Left cardiac atrium (tissue), 4 donors: ENCODE measurements around the gene RASD2. TPM values are rescaled to one million over a fixed set of nuclear protein-coding genes. Genes with fewer than 3 reads are reported as not detected.
"Not testable (repeated sequence)": the region's sequence is repeated elsewhere in the genome, so short reads cannot be mapped to it uniquely, and the experiment has no call there.

Experiments used
- ATAC-seq, 2 donors: fragments of 200-7000 bp; cut with Tn5 transposase; one replicate each; pipeline ENCODE4 v1.9.1; 2020; ENCODE audit warnings: mild to moderate bottlenecking in 2 of 2, moderate library complexity in 2 of 2
- DNase-seq: peaks from one replicate; pipeline ENCODE4 v3.0.0-alpha.2; 2020
- intact Hi-C, 2 donors: fragments of 100-400 bp; cut with DNase I; formaldehyde crosslinking; loops; one replicate each; pipeline versions ENCODE4 v1.14.1 to v1.15.1; 2022 to 2023
- long read RNA-seq: library from polyadenylated mRNA; unstranded; transcript quantifications from one replicate; pipeline ENCODE4 v2.0.0, GENCODE V29; 2021
- total RNA-seq, 2 donors: library from RNA; stranded (reverse); fragmentation: NEBNext Ultra II Directional; extraction: Animal tissue kit (Norgen Biotek cat#: 25700); gene quantifications; one replicate each; pipeline ENCODE4 v1.2.1, GENCODE V29; 2021
- donor health status: DM: no; HTN: yes; CAD: no.
- donor health status: DM: no; HTN: yes; CAD: no; lungs with severe emphysema.
- donor health status: DM: yes; HTN: yes; CAD: no.
- donor health status: Dilated cardiomyopathy.

RASD2 gene, protein sequence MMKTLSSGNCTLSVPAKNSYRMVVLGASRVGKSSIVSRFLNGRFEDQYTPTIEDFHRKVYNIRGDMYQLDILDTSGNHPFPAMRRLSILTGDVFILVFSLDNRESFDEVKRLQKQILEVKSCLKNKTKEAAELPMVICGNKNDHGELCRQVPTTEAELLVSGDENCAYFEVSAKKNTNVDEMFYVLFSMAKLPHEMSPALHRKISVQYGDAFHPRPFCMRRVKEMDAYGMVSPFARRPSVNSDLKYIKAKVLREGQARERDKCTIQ
- 1 to 10 TPM; 2.7 to 4.0 TPM for total RNA-seq
- long read RNA-seq, partial matches to known transcripts, result 0 of 1 reads
- long read RNA-seq, other reads (novel, unspliced or antisense), result 1 of 1 reads

DNA sequence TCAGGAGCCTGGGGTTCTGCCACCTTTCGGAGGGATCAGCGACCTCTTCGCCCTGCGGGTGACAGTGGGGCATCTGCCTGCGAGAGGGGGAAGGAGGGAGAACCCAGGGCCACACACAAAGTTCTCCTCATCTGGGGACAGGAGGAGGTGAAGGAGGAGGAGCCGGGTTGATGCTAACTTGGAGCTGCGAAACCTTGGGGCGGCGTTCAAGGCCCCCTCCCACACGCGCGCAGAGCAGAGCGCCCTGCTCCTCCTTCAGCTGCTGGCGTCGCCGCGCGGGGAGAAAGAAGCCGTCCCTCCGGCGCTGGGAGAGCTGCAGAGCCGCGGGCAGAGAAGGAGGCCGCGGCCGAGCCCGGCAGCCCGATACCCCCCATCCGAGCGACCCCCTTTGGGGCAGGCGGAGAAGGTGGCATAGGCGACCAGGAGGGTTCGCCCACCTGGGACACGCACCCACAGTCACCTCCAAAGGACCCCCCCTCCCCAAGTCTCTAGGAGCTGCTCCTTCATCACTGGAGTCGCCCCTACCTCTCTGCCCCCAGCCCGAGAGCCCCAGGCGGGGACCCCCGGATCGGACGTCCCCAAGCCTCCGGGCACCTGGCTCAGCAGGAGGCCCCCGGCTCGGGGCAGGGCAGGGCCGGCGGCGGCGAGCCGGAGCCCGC lies at the start of gene RASD2:
Gene RASD2 (plus strand): TSS at position 237 of the 659 bp plus-strand sequence. CDS start 5,979 bp downstream, outside the sequence.
- ATAC-seq (peak; percentile 29 to 38), DNase-seq (peak; percentile 53)
- intact Hi-C loops, result no loop called here

DNA sequence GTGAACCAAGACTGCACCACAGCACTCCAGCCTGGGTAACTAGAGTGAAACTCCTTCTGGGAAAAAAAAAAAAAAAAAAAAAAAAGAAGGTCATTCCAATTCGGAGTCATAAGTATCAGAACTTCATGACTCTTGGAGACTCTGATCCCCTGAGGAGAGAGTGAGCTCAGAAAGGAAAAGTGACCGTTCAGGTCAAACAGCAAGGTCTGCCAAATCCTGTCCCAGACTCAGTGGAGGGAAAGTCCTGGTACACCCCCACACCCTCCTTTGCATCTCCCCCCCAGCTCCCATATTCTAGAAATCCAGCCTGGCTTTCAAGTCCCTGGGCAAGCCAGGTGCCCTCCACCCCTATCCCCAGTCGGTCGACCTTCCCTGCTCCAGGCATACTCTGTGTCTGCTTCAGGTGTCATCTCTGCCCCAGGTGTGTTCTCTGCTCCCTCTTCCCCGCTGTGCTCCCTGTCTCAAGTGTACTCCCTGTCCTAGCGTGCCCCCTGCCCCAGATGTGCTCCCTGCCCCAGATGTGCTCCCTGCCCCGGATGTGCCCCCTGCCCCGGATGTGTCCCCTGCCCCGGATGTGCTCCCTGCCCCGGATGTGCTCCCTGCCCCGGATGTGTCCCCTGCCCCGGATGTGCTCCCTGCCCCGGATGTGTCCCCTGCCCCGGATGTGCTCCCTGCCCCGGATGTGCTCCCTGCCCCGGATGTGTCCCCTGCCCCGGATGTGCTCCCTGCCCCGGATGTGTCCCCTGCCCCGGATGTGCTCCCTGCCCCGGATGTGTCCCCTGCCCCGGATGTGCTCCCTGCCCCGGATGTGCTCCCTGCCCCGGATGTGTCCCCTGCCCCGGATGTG lies 49.3 kb upstream of the RASD2 start:
- ATAC-seq, DNase-seq: not testable (repeated sequence)
- intact Hi-C loops, result loop anchor here in 1 of 2 donors (5.0 kb wide), 1 partner anchor 36 kb away; no protein-coding TSS in a partner anchor

DNA sequence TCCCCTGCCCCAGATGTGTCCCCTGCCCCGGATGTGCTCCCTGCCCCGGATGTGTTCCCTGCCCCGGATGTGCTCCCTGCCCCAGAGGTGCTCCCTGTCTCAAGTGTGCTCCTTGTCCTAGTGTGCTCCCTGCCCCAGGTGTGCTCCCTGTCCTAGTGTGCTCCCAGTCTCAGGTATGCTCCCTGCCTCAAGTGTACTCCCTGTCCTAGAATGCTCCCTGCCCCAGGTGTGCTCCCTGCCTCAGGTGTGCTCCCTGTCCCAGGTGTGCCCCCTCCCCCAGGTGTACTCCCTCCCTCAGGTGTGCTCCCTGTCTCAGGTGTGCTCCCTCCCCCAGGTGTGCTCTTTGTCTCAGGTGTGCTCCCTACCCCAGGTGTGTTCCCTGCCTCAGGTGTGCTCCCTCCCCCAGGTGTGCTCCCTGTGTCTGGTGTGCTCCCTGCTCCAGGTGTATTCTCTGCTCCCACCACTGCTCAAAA lies 48.7 kb upstream of the RASD2 start:
- intact Hi-C loops, result loop anchor here in 1 of 2 donors (5.0 kb wide), 1 partner anchor 35 kb away; no protein-coding TSS in a partner anchor
- ATAC-seq, result no peak

DNA sequence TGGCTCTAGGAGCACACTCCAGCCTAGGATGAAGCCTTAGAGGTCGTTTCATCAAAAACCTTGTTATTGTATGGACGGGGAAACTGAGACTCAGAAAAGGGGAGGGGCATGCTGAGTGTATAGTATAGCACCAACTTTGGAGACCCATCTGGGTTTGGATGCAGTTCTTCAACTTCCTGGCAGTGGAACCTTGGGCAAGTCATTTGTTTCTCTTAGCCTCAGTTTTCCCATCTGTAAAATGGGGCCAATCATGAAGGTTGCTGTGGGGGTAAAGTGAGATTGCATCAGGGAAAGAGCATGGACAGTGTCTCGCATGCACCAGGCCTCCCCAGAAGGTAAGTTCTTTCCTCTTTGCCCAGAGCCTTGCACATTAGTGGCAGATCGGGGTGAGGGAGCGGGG lies 47.6 kb upstream of the RASD2 start:
- ATAC-seq, result no peak
- intact Hi-C loops, result loop anchor here in 1 of 2 donors (5.0 kb wide), 1 partner anchor 34 kb away; no protein-coding TSS in a partner anchor
- DNase-seq, result no peak

More for the DNA sequence above, 48.7 kb upstream of the RASD2 start:
- no peak for DNase-seq

DNA sequence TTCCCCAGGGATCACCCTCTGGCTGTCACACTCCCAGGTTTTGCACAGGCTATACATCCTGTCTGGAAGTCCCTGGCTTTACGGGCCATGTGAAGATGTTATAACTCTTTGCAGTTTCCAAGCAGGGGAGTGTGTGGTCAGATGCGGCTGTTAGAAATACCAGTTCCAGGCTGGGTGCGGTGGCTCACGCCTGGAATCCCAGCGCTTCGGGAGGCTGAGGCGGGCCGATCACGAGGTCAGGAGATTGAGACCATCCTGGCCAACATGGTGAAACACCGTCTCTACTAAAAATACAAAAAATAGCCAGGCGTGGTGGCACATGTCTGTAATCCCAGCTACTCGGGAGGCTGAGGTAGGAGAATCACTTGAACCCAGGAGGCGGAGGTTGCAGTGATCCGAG lies 44.9 kb upstream of the RASD2 start:
- intact Hi-C loops, ATAC-seq, DNase-seq: not testable (repeated sequence)

DNA sequence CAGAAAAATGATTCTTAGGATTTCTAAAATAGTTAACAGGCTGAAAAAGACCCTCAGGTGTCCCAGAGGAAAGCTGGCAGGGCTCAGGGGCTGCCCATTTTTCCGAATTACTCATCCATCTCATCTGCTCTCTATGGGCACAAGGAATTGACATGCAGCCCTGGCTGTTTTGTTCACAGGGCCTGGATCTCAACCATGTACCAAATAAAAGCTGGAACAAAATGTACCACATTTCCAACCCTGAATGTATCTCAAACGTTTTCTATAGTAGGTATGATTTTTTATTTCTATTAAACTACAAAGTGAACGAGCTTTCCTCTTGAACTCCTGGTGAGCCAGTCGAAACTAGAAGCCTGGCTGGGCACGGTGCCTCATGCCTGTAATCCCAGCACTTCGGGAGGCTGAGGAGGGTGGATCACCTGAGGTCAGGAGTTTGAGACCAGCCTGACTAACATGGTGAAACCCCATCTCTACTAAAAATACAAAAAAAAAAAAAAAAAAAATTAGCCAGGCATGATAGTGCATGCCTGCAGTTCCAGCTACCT lies 43.8 kb upstream of the RASD2 start:
- no peak for DNase-seq
- intact Hi-C loops, result no loop called here
- no peak for ATAC-seq

DNA sequence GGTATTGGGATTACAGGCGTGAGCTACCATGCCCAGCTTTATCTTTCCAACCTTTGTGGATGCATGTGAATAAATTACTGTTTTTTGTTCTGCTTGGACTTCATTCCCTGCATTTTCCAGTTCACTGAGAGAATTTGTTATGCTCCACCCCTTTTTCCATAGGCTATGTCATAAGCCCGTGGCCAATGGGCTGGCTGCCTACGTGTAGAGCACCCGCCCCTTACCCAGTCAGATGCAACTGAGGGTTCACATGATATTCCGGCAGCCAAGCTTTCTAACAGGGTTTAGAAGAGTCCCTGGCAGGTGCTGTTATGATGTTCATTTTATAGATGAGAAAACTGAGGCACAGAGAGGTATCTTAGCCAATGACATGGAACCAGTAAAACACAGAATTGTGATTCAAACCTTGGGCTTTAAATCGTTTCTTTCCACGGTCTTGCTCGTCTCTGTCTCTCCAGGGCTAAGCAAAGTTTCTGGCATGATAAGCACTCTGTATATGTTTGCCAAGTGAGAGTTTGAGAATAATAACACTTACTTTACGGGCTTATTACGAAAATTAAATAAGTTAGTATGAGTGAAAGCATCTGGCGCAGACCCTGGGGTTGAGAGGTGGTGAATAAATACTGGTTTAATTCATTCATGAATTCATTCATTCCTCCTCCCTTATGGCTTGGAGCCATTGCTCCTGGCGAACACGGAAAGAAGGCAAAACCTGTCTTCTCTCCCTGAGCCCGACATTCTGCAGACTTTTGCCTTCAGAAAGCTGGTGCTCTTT lies 42.4 kb upstream of the RASD2 start:
- DNase-seq (no peak), ATAC-seq (peak in 1 of 2 donors; percentile 27)
- intact Hi-C loops, result no loop called here

DNA sequence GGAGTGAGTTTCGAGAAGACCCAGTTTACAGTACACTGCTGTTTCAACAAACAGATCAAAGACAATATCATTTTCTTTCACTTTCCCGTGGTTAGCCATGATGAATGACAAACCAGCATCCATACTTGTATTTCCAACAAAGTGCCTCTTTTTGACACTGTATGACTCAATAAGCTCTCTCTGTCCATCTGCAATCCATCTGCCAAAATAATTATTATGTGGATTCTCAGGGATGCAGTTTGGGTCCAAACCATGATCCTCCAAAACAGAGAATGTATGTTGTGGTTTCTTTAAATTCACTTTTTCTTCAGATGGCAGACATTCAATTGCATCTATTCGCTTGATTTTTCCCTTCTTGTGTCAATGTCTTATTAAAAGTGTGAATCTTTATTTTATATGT lies 37.8 kb upstream of the RASD2 start:
- DNase-seq (no peak), ATAC-seq (no peak)
- intact Hi-C loops, result no loop called here

DNA sequence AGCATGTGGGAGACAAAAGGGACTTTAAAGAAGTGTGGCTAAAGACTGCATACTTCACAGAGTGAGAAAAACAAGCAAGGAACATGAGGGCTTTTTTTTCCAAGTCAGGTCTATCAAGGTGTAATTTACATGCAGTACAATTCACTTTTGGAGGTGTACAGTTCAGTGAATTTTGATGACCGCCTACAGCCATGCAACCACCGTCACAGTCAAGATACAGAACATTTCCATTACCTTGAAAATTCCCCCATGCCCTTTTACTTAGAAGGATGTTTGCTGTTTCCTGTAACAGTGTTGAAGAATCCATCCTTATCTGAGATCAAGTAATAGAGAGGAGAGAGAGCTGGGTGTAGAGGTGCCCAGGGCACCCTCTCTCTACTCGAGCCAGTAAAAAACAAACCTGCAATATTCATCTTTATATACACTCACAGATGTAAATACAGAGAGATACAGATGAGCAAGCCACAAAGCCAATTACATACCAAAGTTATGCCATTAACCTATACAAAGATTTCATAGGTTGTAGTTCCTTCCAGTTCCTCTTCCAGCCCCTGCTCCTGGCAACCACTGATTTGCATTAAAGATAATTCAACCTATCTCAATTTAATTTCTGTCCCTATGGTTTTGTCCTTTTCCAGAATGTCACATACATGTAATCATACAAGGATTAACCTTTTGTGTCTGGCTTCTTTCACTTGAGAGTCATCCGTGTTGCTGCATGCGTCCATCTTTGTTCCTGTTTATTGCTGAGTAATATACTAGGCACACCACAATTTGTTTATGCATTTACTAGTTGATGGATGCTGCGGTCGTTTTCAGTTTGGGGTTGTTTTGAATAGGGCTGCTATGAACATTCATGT lies 35.0 kb upstream of the RASD2 start:
- intact Hi-C loops, result no loop called here
- ATAC-seq (no peak), DNase-seq (no peak)

DNA sequence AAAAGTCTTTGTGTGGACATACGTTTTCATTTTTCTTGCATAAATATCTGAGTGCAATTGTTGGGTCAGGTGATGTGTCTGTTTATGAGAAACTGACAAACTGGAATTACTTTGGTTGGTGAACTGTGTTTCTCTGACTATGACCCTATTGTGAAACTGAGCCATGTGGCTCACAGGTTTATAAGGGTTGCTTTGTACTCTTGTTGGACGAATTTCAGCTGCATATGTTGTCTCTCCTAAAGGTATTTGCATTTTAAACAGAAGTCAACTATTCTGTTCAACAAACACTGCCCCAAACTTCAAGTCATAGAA lies 34.4 kb upstream of the RASD2 start:
- intact Hi-C loops, result no loop called here
- ATAC-seq (no peak), DNase-seq (no peak)

DNA sequence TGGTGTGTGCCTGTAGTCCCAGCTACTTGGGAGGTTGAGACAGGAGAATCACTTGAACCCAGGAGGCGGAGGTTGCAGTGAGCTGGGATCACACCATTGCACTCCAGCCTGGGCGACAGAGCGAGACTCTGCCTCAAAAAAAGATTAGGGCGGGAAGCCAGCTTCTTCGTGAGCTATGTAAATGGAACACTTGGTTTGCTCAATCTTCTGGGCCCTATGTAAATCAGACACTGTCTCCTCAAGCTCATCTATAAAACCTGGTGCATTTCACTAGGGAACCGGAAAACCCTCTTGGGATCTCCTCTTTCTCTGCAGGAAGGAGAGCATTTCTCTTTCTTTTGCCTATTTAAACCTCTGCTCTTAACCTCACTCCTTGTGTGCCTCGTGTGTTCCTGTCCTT lies 32.8 kb upstream of the RASD2 start:
- intact Hi-C loops, DNase-seq, ATAC-seq: not testable (repeated sequence)

DNA sequence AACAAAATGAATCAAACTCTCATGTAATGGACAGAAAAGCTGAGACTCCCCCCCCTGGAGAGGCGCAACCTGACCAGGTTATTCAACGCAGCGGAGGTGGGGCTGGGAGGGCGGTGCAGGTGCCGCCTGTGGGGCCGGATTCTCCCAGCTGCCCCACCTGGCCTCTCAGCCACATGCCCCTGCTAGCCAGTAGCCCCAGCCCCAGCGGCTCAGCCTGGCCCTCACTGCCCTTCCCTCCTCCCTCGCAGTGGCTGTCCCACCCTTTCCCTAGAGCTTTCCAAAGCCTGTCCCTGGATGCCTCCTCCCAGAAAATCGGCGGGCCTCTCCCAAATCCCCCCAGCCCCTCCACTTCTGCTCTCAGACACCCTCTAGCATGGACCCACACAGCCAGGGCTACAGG lies 31.2 kb upstream of the RASD2 start:
- intact Hi-C loops, result no loop called here
- no peak for ATAC-seq
- no peak for DNase-seq

DNA sequence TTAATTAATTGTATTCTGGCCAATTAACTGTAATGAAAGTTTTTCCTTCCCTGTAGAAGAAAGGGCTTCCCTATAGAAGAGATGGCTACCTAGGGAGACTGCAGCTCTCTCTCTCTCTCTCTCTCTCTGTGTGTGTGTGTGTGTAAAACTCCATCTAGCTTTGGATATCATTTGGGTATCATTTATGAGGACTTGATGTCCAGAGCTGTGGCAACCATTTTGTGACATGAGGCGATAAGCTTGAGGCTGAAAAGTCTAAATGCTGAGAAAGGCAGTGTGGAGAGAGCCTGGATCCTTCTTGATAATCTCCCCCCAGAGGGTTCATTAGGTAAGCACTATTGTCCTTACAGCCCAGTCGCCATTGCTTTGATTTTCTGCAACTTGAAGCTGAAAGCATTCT lies 30.7 kb upstream of the RASD2 start:
- intact Hi-C loops, result no loop called here
- ATAC-seq (no peak), DNase-seq (no peak)

DNA sequence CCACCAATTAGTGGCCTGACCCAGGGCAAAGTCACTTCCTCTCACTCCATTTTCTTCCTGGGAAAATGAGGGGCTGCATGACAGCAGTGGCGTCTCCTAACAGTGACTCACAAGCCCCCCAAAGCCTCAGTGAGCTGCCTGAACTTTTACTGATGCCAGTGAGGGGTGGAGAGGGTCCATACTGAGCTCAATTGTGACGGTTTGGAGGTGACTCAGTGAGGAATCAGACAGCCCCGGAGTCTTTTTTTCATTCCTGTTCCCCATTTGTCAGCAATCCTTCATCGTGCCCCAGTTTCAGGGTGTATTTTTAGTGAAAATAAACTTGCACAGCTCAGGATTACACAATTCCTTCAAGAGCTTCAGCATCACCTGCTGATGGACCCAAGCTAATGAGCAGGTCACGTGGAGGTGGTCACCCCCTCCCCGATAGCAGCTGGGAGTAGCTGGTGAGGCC lies 30.1 kb upstream of the RASD2 start:
- DNase-seq (no peak), ATAC-seq (no peak)
- intact Hi-C loops, result no loop called here

DNA sequence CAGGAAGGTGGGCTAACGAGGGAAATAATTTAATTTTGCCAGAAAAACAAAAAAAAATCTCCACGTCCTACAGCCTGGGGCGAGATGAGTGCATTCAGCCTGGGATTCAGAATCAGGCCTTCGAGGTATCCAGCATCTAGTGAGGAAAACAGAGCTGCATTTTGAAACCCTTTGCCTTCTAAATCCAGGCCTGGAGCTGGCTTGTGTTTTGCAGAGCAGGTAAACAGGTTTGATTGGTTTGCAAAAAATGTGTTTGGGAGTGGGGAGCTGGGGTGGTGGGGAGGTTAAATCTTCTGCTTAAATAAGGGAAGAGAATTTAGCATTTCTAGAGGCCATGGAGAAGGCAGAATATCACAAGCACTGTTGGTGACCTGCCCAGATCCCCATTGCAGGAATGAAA lies 29.7 kb upstream of the RASD2 start:
- DNase-seq (no peak), ATAC-seq (no peak)
- intact Hi-C loops, result no loop called here

DNA sequence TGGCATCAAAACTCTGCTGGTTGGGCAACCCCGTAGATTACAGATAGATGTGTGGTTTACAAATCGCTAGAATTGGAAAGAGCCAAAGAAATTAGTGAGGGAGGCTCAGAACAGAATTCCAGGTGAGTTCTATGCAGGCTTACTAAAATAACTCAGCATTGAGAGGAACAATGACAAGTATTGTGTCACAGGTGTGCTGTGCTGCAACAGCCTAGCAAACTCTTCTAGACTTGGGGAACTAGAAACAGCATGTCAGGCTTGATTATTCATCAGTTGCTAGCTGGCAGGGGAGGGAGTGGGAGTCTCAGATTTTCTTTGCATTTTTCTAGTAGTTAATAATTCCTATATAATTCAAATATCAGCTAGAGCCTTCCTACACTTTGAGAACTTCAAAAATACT lies 26.3 kb upstream of the RASD2 start:
- intact Hi-C loops, result no loop called here
- DNase-seq (no peak), ATAC-seq (no peak)

DNA sequence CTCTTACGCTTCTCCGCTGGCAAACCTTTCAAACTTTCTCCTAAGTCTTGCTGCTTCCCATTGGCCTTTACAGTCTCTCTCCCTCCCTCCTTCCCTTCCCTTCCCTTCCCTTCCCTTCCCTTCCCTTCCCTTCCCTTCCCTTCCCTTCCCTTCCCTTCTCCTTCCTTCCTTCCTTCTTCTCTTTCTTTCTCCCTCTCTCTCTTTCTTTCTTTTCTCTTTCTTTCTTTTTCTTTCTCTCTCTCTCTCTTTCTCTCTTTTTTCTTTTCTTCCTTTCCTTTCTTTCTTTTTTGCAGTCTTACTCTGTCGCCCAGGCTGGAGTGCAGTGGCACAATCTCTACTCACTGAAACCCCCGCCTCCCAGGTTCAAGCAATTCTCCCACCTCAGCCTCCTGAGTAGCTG lies 24.7 kb upstream of the RASD2 start:
- intact Hi-C loops, ATAC-seq, DNase-seq: not testable (repeated sequence)

DNA sequence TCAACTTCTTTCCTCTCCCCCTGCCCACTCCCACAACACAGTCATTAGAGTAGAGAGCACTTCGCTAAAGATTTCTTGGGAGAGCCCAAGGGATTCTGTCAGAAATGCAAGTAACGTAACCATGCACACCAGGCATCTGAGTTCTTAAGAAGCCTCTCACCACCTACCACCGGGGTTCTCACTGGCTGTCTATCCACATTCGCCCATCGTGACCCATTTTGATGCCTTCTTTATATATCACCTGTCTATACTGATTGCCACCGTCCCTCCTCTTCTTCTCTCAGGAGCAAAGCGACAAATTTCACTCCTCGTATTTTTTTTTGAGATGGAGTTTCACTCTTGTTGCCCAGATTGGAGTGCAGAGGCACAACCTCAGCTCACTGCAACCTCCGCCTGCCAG lies 23.9 kb upstream of the RASD2 start:
- DNase-seq, result no peak
- intact Hi-C loops, result no loop called here
- ATAC-seq, result no peak
